HG03432 (cell line): ENCODE data around the gene CMIP.

Experiments used
- ATAC-seq: cut with Tn5 transposase; IDR thresholded peaks from one replicate; pipeline ENCODE4 v1.9.1; 2021; ENCODE audit warnings: mild to moderate bottlenecking, moderate library complexity; ENCODE audit not compliant: unreplicated experiment

The CMIP gene

DNA sequence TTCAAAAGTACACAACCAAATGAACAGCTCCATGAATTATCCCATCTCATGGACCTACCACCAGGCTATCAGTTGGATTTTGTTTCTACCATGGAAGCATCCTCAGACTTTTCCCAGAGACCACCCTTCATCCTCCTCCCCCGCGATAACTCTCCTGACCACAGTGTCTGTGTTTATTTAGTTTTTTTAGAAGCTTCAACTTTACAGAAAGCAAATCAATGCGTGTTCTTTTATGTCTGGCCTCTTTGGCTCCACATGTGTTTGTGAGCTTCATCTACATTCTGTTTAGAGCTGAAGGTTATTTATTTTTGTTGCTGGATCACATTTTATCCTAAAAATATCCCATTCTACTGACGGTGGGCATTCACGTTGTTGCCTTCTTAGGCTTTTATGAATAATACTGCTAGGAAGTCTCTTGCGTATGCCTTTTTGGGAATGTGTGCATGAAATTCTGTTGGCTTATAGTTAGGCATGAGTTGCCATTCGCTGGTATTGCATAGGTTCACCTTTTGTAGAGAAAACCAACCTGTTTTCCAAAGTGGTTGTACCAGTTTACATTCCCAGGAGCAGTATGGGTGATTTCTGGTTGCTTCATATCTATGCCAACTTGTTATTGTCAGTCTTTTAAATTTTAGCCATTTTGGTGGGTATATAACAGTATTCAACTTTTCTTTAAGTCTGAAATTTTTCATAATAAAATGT, 83.0 kb downstream of the CMIP start:
- no peak for ATAC-seq

- no peak for ATAC-seq
Observed at GRCh38 chr16:81528256-81528655, 83.6 kb downstream of the CMIP start.

DNA sequence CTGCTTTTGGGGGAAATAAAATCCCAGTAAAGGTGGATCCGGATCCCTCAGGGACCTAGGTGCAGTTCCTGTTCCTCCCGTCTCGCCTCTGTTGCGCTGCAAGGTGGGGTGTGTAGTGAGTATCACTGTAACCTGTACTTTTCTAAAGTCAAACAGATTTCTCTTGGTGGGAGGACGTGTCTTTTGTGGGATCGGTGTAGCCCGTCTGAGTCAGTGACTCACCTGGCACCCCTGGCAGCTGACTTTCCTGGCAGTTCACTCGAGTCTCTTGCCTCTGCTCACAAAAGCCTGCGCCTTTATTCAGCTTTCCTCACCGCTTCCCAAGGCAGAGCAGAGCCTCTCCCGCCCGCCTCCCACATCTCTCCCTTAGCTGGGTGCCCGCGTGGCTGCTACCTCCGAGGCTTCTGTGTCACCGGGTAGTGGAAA, 85.7 kb downstream of the CMIP start:
- ATAC-seq = no peak

- no peak for ATAC-seq
Observed at GRCh38 chr16:81530814-81531213, 86.2 kb downstream of the CMIP start.

DNA sequence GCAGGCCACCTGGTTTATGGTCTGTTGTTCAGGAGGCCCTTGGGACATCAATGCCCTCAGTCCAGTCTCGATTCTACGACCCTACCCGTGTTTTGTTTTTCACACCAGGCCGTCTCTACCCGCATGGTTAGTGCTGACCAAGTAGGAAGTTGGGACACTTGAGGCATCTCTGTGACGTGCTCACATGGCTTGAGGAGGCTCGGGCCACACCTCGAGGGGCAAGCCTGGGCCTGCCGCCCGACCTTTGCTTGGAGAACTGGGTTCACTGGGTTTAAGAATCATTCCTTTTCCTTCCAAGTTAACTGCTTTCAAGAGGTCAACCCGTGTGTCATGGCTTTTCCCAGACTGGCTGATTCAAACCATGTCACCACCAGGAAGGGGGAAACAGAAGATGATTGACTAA, 86.8 kb downstream of the CMIP start:
- ATAC-seq = no peak

GRCh38 chr16:81532491-81533174, 88.0 kb downstream of the CMIP start:
- no peak for ATAC-seq

- ATAC-seq = no peak
Observed at GRCh38 chr16:81533175-81533507, 88.5 kb downstream of the CMIP start.

DNA sequence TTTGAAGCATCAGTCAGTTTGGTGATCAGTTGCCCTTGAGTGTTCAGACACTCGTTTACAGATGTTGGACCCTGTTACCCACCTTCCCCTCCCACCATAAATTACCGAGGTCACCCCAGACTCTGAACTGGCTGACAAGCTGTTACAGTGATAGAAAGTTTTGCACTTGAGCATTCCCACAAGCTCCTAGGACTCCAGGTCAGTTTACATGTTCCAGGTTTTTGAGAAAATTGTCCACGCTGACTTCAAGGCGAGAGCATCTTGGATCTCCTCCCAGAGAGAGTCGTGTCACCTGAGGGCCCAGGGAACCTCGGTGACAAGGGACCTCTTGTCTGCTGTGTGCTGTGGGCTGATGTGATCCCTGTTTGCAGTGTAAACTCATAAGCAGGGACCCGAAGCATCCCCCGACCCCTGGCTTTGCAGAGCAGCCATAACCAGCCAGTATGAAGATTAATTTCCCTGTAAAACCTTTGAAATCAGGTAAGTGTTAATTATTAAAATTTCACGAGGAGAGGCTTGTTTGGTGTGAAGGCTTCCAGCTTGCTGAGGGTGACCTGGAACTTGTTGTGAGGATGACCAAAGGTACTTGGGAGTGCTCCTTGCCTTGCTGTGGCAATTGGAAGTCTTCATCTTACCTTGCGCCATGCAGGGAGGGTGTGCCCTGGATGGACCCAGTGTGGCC, 91.2 kb downstream of the CMIP start:
- no peak for ATAC-seq

GRCh38 chr16:81536648-81537047, 92.0 kb downstream of the CMIP start:
- ATAC-seq = no peak

DNA sequence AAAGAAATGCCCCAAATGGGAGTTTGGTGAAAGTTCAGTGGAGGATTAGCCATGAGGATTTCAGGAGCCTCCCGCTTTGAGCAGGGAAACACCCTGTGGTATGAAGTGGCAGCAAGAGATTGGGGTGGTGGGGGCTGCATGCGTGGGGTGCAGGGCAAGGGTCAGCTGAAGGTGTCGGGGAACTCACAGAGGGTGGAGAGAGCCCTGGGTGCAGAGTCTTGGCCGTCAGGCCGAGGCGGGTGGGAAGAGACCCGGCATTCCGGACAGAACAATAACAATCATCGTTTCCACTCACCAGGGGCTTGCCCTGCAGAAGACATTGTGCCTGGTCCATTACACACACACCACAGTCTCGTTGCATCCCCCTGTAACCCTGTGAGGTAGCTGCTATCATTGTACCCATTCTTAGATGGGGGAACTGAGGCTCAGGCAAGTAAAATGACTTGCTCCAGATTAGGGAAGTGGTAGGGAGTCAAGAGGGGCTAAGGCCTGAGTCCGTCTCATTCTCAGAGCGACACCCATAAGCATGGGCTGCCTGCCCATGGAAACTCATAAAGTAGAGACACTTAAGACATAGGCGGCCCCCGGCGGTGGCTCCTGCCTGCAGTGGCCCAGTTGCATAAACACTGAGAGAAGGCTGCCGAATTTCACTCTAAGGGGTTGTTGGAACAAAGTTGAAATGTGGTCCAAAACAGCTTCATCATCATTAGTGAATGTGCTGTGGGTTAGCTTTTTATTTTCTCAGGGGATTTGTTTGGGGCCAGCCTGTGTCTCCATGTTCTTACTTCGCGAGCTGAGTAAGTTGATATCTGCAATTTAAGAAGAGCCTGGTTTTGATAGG, 93.3 kb downstream of the CMIP start:
- ATAC-seq = no peak

- ATAC-seq = no peak
Observed at GRCh38 chr16:81539009-81539758, 94.6 kb downstream of the CMIP start.

DNA sequence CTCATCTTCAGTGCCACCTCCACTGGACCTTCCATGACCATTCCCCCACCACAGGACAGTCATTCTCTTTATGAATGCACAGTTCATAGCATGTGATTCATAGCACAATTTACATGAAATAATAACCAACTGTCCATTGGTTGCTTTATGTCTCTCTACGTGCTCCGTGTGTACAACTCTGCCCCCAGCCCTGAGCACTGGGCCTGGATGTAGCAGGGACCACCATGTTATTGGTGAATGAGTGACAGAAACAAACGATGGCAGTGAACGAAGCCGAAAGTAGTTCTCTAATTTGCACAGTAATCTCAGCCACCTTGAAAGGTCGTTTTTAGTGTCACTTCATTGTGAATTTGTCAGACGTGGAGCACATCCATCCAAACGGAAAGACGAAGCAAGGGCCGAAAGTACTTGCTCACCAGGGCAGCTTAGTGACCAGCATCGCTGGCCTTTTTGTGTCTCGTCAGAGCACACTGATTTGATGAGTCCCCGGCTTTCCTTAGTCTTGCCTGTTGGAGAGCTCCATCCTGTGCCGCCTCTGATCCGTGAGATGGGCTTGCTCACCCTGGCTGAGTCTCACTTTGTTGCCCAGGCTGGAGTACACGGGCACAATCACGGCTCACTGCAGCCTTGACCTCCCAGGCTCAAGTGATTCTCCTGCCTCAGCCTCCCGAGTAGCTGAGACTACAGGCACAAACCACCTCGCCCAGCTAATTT, 95.3 kb downstream of the CMIP start:
- no peak for ATAC-seq

DNA sequence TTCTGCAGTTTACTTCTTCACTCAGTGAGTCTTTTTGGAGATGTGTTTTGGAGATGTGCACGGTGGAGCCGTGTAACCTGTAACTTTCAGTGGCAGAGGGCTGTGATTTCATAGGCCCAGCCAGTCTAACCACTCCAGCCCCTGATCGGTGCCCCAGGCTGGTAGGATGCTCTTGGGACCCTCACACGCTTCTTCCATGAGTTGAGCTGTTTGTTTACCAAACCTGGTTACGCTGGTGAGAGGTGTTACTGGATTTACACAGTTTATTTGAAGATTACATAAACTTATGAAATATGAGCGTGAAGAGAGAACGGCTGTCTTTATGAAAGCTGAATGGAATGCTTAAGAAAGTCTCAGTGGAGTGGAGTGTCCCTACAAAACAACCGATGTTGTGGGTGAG, 96.7 kb downstream of the CMIP start:
- no peak for ATAC-seq

- no peak for ATAC-seq
Observed at GRCh38 chr16:81542609-81543570, 98.3 kb downstream of the CMIP start.

DNA sequence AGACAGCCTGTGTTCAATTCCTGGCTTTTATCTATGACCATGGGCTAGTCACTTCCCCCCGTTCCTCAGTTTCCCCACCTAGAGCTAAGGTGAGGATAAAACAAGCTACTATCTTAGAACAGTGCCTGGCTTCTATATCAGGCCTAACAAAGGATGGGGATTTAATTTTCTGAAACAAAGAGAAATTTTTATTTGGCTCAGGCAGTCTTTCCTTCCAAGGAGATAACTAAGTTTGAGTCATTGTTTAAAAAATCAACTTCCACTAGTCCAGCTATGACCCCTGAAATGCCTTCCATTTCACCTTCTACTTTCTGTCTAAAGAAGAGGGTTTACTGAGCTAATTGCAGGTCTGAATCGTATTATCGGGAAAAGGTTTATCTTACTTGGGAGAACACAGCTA, 99.0 kb downstream of the CMIP start:
- ATAC-seq = no peak

DNA sequence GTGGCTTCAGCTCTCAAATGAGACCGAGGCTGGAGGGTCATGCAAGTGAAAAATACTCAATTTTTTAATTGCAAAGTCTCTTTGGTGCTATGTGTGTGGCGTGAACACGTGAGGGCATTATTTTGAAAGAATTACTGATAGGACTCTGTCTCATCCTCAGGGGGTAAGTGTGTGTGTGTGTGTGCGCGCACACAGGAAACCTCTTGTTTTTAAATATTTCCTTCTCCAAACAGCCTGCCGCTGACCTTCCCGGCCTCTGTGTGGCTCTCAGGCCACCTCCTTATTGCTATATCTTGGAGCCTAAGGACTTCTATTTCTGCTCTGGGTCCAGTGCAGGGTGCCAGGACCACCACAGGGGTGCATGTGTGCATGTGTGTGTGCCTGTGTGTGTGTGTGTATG, 99.7 kb downstream of the CMIP start:
- no peak for ATAC-seq

- no peak for ATAC-seq
Observed at GRCh38 chr16:81544700-81545271, 100.2 kb downstream of the CMIP start.

DNA sequence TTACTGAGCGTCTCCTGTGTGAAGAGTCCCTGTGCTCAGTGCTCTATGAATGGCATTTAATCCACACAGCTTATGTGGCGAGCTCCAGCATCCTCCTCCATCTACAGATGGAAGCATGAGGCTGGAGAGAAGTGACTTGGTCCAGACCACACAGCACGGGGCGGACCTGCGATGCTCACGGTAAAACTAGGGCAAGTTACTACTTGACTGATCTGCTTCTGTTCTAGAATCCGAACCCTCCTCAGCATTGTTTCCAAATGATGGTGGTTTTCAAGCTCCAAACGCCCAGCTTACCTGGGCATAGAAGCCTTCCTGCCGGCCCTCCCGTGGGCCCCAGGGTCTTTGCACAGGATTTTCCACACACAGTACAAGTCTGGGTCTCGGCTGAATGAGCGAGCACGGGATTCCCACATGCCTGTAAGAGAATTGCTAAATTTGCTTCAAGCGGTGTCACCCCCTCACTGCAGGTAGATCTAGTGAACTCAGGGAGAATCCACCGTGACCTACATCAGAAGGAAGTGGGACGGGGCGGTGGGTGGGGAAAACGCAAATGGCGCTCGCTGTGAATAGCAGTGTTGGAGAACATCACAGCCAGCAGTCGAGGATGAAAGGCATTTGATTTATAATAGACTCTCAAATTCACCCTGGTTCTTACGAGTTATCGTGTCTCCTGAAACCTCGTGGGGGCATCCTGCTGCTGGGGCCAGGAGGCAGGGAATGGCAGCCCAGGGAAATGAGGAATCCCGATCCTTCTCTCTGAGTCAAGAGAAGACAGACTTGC, 101.1 kb downstream of the CMIP start:
- ATAC-seq = no peak
